H1 (cell line): ENCODE measurements around the gene USP50. TPM values are rescaled to one million over a fixed set of nuclear protein-coding genes. Genes with fewer than 3 reads are reported as not detected.

Experiments used
- BRCA1 ChIP-seq: IDR thresholded peaks from 2 replicates; pipeline ENCODE4 v1.6.1; 2012; ENCODE audit warnings: low read depth, low read length, improper control_type of control experiment
- CBX5 ChIP-seq: fragments of 300-800, 300-1000 bp; sonication (generic); IDR thresholded peaks from 2 replicates; pipeline ENCODE4 v1.7.1; 2016; ENCODE audit warnings: antibody characterized with exemption, low read length, low read depth
- GTF2F1 ChIP-seq: IDR thresholded peaks from 2 replicates; pipeline ENCODE4 v1.6.1; 2012; ENCODE audit warnings: low read depth, low read length, improper control_type of control experiment, borderline replicate concordance
- PHF8 ChIP-seq: fragments of 200-600 bp; sonication (generic); conservative IDR thresholded peaks from 2 replicates; pipeline ENCODE4 v1.7.1; 2012; ENCODE audit warnings: low read depth, mild to moderate bottlenecking, inconsistent platforms, low read length, moderate library complexity
- SIN3A ChIP-seq, 2 experiments: IDR thresholded peaks in 1 of 2; conservative IDR thresholded peaks in 1 of 2; 2 replicates each; pipeline ENCODE4 v1.6.1; 2011 to 2012; ENCODE audit warnings: low read length in 2 of 2, improper control_type of control experiment in 1 of 2, low read depth in 1 of 2, mild to moderate bottlenecking in 1 of 2
- polyA plus RNA-seq, 7 experiments: library from polyadenylated mRNA; depleted of rRNA in 3 of 7; stranded (reverse) in 5 of 7; unstranded in 2 of 7; fragments of >200 nt in 5 of 7; fragments of 200-250 nt in 2 of 7; gene quantifications; 1 replicate in 5 of 7; 2 replicates in 1 of 7; 4 replicates in 1 of 7; pipeline versions ENCODE4 v1.2.1 to v1.2.3, GENCODE V29; 2011 to 2013; ENCODE audit warnings: missing spikeins in 2 of 7, mixed read lengths in 2 of 7
- total RNA-seq: library from RNA; stranded (reverse); fragmentation: NEBNext Ultra II Directional; extraction: Animal tissue kit (Norgen Biotek cat#: 25700); gene quantifications from 2 replicates; pipeline ENCODE4 v1.2.1, GENCODE V29; 2021
- TF ChIP-seq, protein P1 (sequence below): fragments of 300-600 bp; sonication (generic); IDR thresholded peaks from 2 replicates; pipeline ENCODE4 v1.7.1; 2012; ENCODE audit warnings: low read length, moderate library complexity, mild to moderate bottlenecking, inconsistent platforms; ENCODE audit not compliant: insufficient replicate concordance
- TF ChIP-seq, protein P2 (sequence below): IDR thresholded peaks from 2 replicates; pipeline ENCODE4 v1.6.1; 2011; ENCODE audit warnings: low read length, improper control_type of control experiment

Gene USP50
- total and polyA plus RNA-seq, 2 of the 8 experiments (the other 6 are each of a cell fraction or from before 2014, with no cell fraction given) = not detected

DNA sequence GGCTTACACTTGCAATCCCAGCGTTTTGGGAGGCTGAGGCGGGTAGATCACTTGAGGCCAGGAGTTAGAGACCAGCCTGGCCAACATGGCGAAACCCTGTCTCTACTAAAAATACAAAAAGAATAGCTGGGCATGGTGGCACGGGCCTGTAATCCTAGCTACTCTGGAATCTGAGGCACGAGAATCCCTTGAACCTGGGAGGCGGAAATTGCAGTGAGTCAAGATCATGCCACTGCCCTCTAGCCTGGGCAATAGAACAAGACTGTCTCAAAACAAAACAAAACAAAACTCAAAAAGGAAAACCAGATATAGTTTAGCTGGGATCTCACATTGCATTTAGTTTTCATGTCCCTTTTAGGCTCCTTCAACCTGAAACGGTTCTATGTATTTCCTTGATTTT lies 2.9 kb upstream of the USP50 start (continued):
- TF ChIP-seq, protein P1, sequence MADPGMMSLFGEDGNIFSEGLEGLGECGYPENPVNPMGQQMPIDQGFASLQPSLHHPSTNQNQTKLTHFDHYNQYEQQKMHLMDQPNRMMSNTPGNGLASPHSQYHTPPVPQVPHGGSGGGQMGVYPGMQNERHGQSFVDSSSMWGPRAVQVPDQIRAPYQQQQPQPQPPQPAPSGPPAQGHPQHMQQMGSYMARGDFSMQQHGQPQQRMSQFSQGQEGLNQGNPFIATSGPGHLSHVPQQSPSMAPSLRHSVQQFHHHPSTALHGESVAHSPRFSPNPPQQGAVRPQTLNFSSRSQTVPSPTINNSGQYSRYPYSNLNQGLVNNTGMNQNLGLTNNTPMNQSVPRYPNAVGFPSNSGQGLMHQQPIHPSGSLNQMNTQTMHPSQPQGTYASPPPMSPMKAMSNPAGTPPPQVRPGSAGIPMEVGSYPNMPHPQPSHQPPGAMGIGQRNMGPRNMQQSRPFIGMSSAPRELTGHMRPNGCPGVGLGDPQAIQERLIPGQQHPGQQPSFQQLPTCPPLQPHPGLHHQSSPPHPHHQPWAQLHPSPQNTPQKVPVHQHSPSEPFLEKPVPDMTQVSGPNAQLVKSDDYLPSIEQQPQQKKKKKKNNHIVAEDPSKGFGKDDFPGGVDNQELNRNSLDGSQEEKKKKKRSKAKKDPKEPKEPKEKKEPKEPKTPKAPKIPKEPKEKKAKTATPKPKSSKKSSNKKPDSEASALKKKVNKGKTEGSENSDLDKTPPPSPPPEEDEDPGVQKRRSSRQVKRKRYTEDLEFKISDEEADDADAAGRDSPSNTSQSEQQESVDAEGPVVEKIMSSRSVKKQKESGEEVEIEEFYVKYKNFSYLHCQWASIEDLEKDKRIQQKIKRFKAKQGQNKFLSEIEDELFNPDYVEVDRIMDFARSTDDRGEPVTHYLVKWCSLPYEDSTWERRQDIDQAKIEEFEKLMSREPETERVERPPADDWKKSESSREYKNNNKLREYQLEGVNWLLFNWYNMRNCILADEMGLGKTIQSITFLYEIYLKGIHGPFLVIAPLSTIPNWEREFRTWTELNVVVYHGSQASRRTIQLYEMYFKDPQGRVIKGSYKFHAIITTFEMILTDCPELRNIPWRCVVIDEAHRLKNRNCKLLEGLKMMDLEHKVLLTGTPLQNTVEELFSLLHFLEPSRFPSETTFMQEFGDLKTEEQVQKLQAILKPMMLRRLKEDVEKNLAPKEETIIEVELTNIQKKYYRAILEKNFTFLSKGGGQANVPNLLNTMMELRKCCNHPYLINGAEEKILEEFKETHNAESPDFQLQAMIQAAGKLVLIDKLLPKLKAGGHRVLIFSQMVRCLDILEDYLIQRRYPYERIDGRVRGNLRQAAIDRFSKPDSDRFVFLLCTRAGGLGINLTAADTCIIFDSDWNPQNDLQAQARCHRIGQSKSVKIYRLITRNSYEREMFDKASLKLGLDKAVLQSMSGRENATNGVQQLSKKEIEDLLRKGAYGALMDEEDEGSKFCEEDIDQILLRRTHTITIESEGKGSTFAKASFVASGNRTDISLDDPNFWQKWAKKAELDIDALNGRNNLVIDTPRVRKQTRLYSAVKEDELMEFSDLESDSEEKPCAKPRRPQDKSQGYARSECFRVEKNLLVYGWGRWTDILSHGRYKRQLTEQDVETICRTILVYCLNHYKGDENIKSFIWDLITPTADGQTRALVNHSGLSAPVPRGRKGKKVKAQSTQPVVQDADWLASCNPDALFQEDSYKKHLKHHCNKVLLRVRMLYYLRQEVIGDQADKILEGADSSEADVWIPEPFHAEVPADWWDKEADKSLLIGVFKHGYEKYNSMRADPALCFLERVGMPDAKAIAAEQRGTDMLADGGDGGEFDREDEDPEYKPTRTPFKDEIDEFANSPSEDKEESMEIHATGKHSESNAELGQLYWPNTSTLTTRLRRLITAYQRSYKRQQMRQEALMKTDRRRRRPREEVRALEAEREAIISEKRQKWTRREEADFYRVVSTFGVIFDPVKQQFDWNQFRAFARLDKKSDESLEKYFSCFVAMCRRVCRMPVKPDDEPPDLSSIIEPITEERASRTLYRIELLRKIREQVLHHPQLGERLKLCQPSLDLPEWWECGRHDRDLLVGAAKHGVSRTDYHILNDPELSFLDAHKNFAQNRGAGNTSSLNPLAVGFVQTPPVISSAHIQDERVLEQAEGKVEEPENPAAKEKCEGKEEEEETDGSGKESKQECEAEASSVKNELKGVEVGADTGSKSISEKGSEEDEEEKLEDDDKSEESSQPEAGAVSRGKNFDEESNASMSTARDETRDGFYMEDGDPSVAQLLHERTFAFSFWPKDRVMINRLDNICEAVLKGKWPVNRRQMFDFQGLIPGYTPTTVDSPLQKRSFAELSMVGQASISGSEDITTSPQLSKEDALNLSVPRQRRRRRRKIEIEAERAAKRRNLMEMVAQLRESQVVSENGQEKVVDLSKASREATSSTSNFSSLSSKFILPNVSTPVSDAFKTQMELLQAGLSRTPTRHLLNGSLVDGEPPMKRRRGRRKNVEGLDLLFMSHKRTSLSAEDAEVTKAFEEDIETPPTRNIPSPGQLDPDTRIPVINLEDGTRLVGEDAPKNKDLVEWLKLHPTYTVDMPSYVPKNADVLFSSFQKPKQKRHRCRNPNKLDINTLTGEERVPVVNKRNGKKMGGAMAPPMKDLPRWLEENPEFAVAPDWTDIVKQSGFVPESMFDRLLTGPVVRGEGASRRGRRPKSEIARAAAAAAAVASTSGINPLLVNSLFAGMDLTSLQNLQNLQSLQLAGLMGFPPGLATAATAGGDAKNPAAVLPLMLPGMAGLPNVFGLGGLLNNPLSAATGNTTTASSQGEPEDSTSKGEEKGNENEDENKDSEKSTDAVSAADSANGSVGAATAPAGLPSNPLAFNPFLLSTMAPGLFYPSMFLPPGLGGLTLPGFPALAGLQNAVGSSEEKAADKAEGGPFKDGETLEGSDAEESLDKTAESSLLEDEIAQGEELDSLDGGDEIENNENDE = no peak
- TF ChIP-seq SIN3A (conservative IDR thresholded peaks at IDR 0.05 in 1 of 2, IDR thresholded peaks at IDR 0.05 in 1 of 2; ENCODE audit: low read depth in 1 of 2, low read length in 2 of 2) (no peak), CBX5 (no peak), PHF8 (no peak), BRCA1 (no peak), GTF2F1 (no peak)
- TF ChIP-seq, protein P2, sequence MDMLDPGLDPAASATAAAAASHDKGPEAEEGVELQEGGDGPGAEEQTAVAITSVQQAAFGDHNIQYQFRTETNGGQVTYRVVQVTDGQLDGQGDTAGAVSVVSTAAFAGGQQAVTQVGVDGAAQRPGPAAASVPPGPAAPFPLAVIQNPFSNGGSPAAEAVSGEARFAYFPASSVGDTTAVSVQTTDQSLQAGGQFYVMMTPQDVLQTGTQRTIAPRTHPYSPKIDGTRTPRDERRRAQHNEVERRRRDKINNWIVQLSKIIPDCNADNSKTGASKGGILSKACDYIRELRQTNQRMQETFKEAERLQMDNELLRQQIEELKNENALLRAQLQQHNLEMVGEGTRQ = no peak
